HPDE6-E6E7 (cell line): ENCODE measurements around the gene ZSCAN5B.
"Not testable (repeated sequence)": the region's sequence is repeated elsewhere in the genome, so short reads cannot be mapped to it uniquely, and the experiment has no call there.

Experiments used
- DNase-seq: peaks from one replicate; pipeline ENCODE4 v3.0.0; 2011; ENCODE audit warnings: missing footprints; ENCODE audit errors: extremely low spot score

Gene ZSCAN5B, protein sequence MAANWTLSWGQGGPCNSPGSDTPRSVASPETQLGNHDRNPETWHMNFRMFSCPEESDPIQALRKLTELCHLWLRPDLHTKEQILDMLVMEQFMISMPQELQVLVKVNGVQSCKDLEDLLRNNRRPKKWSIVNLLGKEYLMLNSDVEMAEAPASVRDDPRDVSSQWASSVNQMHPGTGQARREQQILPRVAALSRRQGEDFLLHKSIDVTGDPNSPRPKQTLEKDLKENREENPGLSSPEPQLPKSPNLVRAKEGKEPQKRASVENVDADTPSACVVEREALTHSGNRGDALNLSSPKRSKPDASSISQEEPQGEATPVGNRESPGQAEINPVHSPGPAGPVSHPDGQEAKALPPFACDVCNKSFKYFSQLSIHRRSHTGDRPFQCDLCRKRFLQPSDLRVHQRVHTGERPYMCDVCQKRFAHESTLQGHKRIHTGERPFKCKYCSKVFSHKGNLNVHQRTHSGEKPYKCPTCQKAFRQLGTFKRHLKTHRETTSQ

DNA sequence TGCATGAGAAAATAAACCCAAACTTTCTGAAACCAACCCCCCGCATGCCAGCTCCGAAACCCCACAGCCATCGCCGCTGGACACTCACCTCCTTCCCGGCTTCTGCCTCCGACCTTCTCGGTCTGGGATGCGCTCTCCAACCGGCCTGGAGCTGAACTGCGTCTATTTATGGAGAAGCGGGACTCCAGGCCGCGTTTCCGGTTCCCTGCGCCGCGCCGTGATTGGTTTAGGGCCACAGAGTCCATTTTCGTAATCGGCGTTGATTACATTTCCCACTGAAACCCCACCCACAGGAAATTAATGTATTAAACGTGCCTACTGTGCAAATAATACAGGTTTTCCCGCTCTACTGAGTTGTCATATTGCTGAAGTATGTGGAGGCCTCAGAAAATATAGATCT is at the start of gene ZSCAN5B:
Gene ZSCAN5B, minus strand, starts transcription at position 138 of the 400 bp plus-strand sequence. CDS start 4,731 bp downstream, outside the sequence.
- not testable (repeated sequence) for DNase-seq

DNA sequence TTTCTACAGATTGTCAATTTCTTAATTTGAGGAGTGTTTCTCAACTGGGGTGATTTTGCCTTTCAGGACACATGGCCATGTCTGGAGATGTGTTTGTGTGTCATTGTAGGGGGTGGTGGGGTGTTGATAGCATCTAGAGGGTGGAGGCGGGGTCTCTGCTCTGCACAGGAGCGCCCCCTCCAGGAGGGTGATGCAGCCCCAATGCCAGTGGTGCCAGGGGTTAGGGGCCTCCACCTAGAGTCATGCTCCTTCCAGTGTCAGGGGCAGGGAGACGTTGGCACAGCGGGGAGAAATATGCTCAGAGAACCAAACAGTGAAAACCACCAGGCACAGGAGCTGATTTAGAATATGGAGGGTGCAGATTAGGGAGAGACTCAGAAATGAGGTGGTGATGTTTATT is 48.2 kb upstream of the ZSCAN5B start:
- not testable (repeated sequence) for DNase-seq

DNA sequence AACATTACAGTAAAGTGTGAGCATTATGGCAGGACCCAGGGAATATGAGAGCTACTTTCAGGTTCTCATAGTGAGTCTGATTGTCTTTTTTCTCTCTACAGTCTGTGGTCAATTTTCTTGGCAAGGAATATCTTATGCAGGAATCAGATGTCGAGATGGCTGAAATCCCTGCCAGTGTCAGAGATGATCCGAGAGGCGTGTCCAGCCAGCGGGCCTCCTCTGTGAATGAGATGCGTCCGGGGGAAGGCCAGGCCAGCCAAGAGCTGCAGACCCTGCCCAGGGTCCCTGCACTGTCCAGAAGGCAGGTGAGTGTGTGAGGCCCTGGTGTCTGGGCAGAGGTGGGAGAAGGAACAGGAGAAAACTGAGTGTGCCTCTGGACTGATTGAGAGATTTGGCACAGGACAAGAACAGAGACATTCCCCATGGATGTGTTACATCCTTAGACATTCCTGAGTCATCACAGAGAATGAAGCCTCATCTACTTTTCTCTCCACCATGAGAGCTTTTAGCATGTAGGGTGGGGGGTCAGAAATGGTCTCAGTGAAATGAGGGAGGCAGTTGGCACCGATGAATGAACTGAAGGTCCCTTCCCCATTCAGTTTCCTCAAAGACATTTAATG is 47.6 kb upstream of the ZSCAN5B start:
- DNase-seq, result no peak

GRCh38 chr19:56223481-56223880 is 25.9 kb upstream of the ZSCAN5B start:
- DNase-seq, result no peak

GRCh38 chr19:56222901-56223300 is 25.3 kb upstream of the ZSCAN5B start:
- no peak for DNase-seq

DNA sequence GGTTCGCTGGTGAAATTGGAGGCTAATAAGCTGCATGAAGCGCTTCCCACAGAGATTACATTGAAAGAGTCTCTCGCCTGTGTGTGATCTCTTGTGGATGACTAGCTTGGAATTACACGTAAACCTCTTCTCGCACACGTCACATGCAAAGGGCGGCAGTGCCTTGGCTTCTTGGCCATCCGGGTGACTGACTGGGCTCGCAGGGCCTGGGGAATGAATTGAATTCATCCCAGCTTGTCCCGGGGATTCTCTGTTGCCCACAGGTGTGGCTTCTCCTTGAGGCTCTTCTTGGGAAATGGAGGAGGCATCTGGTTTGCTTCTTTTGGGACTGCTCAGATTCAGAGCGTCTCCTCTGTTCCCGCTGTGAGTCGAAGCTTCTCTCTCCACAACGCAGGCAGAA is 24.3 kb upstream of the ZSCAN5B start:
- no peak for DNase-seq

GRCh38 chr19:56221442-56221841 is 23.9 kb upstream of the ZSCAN5B start:
- not testable (repeated sequence) for DNase-seq

DNA sequence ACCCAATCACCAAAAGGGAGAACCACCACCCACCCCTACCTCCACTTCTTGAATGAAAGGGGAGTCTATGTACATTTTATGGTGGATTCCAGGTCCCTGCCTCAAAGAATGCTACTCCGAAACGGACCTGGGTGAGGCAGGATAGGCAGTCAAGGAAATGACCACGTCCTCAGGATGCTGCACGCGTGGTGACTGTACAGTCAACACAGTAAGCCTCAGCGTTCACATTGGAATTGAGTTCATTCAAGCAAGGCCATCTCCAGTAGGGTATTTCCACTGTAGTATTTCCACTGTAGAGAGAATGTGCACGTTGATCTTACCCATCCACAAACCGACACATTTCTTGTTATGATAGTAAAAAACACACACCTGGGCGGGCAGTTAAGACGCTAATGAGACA is 21.4 kb upstream of the ZSCAN5B start:
- DNase-seq, result no peak

DNA sequence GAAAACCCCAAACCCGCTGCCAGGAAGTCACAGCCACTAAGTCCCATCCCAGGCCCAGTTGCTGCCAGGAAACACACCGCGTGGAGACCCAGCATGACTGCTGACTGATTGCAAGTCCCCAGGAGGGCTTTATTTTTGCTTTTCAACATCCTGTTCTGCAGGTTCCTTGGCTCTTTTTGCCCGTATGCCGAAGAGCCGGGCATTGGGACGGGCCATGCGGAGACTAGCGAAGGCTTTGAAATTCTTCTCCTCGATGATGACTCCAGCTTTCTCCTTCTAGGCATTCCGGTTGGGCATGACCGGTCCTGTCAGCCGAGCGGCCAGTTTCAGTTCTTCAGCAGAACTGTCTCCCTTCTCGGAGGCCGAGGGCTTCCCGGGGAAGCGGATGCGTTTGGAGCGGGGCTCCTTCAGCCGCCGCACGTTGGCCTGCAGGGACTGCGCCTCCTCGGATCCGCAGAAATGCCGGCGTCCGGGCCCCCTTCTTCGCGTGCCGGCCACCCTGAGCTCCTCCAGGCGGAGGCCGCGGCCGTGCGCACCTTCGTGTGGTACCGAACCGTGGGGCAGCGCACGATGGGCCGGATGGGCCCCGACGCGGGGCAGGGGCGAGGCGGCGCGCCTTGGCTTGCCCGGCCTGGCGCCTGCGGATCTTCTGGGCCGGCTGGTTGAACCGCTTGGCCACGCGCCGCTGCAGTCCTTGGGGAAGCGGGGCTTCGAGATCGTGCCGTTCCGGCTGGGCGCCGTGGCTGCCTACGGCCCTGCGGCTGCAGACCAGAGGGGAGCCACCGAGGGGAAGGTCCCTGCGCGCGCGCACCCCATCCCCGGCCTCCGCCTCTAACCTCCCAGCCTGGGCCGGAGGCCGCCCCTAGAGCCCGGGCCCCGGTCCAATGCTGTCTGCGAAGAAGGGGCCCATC is 19.7 kb upstream of the ZSCAN5B start:
- peak; percentile 70 for DNase-seq

DNA sequence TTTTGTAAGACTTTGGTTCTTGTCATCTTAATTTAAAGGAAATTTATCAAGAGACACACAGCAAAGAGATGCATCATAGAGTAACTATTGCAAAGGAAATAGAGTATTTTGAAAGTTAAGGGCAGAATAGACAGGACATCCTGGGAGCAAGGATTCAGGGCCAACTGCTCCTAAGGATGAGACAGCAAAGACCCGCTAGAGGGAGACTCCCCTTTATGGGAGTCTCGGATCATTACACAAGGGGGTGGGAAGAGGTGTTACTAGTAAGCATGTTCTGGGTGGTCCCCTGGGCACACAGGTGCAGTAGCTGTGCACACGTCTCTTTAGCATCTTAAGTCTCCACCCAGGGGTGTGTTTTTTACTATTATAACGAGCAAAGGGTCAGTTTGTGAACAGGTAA is 14.1 kb upstream of the ZSCAN5B start:
- no peak for DNase-seq

- DNase-seq, result not testable (repeated sequence)
Observed at GRCh38 chr19:56210036-56210435, 12.5 kb upstream of the ZSCAN5B start.

- DNase-seq, result no peak
Observed at GRCh38 chr19:56209091-56209490, 11.5 kb upstream of the ZSCAN5B start.

- not testable (repeated sequence) for DNase-seq
Observed at GRCh38 chr19:56207581-56207980, 10.0 kb upstream of the ZSCAN5B start.

GRCh38 chr19:56201973-56202372 is 4.4 kb upstream of the ZSCAN5B start, which contains the start of gene ZSCAN5C:
ZSCAN5C (plus strand) TSS chr19:56202273; CDS start chr19:56205914, 3,641 bp downstream.
- no peak for DNase-seq

DNA sequence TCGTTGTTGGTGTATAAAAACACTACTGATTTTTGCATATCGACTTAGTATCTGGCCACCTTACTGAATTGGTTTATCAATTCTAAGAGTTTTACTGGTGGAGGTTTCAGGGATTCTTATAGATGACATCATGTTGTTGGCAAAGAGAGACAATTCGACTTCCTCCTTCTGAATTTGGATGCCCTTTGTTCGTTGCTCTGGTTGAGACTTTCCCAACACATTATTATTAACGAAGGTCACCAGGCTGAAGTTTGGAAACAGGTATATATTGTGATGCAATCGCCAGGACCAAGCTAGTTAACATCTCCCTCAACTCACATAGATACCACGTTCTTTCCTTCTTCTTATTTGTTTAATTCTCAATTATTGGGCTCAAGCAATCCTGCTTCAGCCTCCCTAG is 2.1 kb upstream of the ZSCAN5B start:
- no peak for DNase-seq

DNA sequence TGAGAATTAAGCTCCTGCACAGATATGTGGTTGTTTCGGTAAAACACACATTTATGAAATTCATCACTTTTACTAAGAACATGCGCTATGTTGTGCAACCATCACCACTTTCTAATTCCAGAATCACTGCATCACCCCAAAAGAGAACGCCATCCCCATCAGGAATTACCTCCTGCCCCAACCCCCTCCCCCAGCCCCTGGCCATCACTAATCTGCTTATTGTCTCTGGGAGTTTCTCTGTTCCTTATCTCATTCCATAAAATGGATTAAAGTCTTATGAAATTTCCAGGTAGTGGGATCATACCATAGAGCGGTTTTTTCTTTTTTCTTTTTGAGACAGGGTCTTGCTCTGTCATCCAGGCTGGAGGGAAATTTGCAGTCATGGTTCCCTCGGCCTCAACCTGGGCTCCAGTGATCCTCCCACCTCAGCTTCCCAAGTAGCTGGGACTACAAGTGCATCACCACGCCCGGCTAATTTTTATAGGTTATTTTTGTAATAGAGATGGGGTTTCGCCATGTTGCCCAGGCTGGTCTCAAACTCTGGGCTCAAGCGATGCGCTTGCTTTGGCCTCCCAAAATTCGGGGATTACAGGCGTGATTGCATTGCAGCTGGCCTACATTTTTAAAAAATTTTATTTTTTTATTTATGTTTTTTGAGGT is 3.5 kb downstream of the ZSCAN5B start:
- DNase-seq, result no peak

- no peak for DNase-seq
Observed at GRCh38 chr19:56191711-56192110, 5.9 kb downstream of the ZSCAN5B start.

DNA sequence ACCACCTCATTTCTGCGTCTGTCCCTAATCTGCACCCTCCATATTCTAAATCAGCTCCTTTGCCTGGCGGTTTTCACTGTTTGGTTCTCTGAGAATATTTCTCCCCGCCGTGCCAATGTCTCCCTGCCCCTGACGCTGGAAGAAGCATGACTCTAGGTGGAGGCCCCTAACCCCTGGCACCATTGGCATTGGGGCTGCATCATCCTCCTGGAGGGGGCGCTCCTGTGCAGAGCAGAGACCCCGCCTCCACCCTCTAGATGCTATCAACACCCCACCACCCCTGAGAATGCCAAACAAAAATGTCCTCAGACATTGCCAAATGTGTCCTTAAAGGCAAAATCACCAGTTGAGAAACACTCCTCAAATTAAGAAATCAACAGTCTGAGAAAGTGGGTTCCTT is 6.5 kb downstream of the ZSCAN5B start:
- no peak for DNase-seq

GRCh38 chr19:56189785-56190184 is 7.8 kb downstream of the ZSCAN5B start:
- DNase-seq, result no peak

DNA sequence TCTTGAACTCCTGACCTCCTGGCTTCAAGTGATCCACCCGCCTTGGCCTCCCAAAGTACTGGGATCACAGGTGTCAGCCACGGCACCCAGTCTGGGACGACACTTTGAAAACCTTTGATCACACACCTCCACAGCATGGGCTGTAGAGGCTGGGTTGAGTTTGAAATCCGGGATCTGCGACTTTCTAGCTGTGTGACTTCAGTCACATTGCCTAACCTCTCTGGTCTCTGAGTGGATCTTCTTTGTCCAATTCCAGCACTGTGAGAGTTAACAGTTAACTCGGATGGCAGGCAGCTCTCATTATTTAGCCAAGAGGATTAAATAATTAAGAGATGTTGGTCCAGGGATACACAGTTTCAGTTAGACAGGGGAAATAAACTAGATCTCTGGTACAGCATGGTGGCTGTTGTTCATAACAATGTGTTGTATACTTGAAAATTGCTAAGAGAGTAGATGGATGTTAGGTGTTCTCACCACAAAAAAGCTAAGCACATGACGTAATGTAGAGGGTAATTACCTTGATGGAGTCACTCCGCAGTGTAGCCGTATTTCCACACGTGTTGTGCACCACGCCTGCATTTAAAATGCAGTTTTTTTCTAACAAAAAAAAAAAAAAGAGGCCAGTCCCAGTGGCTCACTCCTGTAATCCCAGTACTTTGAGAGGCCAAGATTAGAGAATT is 19.9 kb downstream of the ZSCAN5B start:
- no peak for DNase-seq

GRCh38 chr19:56176881-56177280 is 20.7 kb downstream of the ZSCAN5B start:
- no peak for DNase-seq
